GM03348 (cell line): Measurements from ENCODE around the gene THAP4.

Experiments
- DNase-seq: peaks from one replicate; pipeline ENCODE4 v3.0.0; 2012; ENCODE audit warnings: low spot score

THAP4 gene

DNA sequence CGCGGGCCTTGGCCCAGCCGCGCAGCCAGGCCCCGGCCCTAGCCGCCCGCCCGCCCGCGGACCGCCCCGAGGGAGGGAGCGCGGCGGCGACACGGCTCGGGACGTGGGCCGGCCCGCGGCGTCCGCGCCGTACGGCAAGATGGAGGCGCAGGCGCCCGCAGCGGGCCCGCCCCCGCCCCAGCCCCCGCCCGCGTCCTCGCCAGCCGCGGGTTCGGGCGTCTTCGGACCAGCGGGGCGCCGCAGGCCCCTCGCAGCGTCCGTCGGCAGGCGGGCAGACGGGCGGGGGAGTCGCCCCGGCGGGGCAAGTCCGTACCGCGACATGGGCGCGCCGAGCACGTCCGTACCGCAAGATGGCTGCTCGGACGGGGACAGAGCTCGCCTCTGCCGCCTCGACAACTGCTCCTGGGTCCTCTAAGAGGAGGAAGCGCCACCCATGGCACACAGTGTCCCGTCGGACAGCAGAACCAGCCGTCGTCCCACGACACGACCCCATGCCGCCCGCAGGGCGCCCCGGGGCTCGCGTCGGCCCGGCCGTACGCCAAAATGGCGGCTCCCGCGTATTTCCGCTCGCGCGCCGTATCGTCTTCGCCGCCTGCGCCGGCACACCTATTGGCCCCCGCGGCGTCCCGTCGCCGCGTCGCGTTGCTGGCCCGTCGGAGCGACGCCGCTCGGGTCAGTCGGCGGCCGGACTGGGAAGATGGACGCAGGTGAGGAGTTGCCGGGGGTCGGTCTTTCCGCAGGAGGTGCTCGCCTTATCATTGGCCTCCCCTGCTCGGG is at the start of gene THAP4, which contains the start of gene ATG4B:
Gene THAP4, minus strand, starts transcription at position 141 of the 777 bp plus-strand sequence. CDS start 141 bp downstream, outside the sequence.
Gene ATG4B, plus strand, starts transcription at position 676 of the 777 bp plus-strand sequence. Its CDS starts 22 bp downstream, at position 698.
- DNase-seq, result peak; percentile 95

DNA sequence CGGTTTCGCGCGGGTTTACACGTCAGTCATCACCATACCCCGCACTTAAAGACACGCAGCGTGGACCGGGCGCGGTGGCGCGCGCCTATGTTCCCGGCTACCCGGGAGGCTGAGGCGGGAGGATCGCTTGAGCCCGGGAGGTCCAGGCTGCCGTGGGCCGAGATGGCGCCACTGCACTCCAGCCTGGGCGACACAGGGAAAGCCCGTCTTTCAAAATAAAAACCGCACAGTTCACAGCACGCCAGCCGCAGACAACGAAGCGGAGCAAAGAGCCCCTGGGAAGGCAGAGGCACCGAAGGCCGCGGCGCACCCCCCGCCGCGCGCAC is 49.3 kb upstream of the THAP4 start:
- DNase-seq, result no peak

- DNase-seq, result peak; percentile 95
Observed at GRCh38 chr2:241680827-241681599, 44.1 kb upstream of the THAP4 start.

GRCh38 chr2:241680044-241680443 is 43.1 kb upstream of the THAP4 start:
- no peak for DNase-seq

- DNase-seq, result no peak
Observed at GRCh38 chr2:241678784-241679540, 42.0 kb upstream of the THAP4 start.

- DNase-seq, result no peak
Observed at GRCh38 chr2:241678307-241678706, 41.3 kb upstream of the THAP4 start.

GRCh38 chr2:241677392-241677791 is 40.4 kb upstream of the THAP4 start:
- DNase-seq, result no peak

DNA sequence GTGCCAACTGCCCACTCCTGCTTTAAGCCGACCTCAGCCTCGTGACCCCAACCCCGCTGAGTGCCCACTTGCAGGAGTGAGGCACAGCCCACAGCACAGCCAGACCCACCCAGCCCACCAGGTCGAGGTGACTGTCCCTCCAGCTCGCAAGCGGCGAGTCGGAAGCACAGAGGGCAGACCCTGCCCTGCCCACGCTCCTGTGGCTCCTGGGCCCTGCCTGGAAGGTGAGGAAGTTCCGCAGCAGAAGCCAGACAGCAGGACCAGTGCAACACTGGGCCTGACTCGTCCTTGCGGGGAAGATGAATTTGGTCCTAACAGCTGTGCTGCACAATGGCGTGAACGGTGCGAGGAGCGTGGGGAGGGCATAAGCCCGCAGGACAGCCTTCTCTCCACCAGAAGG is 39.7 kb upstream of the THAP4 start:
- DNase-seq, result no peak

GRCh38 chr2:241675885-241676284 is 38.9 kb upstream of the THAP4 start:
- DNase-seq, result no peak

GRCh38 chr2:241673797-241674725 is 37.1 kb upstream of the THAP4 start:
- DNase-seq, result no peak

DNA sequence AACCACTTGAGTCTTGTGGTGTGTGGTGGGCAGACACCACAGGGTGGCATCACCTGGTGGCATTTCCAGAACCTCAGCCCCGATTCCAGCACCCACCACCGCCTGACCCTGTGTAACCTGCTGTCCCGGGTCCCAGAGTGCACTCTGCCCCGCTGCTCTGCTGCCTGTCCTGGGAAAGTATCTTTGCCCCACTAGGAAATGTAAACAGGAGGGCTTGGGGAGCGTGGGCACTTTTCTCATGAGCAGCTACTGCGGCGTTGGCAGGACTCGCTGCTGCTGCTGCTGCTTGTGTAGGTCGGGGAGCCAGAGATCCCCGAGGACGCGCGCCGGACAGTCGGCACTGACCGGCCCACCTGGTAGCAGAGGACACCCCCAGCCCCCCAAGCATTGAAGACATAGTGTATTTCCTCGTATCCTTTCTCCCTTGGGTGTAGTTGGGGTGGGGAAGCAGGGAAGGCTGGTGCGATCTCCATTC is 36.3 kb upstream of the THAP4 start:
- DNase-seq, result no peak

- DNase-seq, result no peak
Observed at GRCh38 chr2:241672243-241673188, 35.6 kb upstream of the THAP4 start.

- no peak for DNase-seq
Observed at GRCh38 chr2:241671457-241672240, 34.7 kb upstream of the THAP4 start.

GRCh38 chr2:241670333-241671110 is 33.6 kb upstream of the THAP4 start:
- no peak for DNase-seq

DNA sequence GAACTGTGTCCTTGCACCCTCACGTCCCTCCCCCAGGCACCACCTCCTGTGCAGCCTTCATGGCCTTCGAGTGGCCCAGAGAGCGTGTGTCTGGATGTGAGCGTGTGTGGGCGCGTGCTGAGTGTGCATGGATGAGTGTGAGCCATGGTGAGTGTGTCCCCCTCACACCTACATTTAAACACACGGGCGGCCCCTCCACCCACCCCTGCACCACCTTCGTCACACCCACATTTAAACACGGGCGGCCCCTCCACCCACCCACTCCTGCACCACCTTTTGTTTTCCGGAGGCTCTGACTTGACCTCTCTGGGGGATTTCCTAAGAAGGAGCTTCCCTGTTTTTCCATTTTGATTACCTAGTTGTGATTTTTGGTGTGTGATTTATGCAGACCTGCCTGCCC is 31.9 kb upstream of the THAP4 start:
- no peak for DNase-seq

DNA sequence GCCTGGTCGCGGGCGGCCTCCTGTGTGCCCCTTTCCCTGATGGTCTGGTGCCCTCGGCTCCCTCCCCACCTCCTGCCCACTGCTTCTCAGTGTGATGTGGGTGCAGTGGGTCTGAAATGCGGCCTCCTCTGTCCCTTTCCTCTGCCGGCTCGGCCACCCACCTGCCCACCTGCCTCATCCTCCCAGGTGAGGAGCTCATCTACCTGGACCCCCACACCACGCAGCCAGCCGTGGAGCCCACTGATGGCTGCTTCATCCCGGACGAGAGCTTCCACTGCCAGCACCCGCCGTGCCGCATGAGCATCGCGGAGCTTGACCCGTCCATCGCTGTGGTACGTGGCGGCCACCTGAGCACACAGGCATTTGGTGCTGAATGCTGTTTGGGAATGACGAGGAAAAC is 31.4 kb upstream of the THAP4 start:
- no peak for DNase-seq

GRCh38 chr2:241666627-241667400 is 29.9 kb upstream of the THAP4 start:
- no peak for DNase-seq
